WTC11 (cell line): ENCODE data around the gene BPIFA3. TPM values are rescaled to one million over a fixed set of nuclear protein-coding genes. Genes with fewer than 3 reads are reported as not detected.
A peak's percentile ranks its signal among the peaks of the same experiment; 100 is the strongest.

Experiments used
- ATAC-seq: fragments of 200-7000 bp; cut with Tn5 transposase; 2 replicates; pipeline ENCODE4 v1.10.0; 2021; ENCODE audit warnings: mild to moderate bottlenecking, moderate library complexity
- CTCF ChIA-PET: fragments of 300-600 bp; sonication (Branson Sonifier 250); formaldehyde crosslinking; loops from one replicate; lab custom pipeline; 2021; ENCODE audit warnings: antibody characterized with exemption; lab: Charles Lee
- POLR2A ChIA-PET: fragments of 350-600 bp; sonication (Branson Sonifier 250); formaldehyde crosslinking; loops from one replicate; lab custom pipeline; 2021; ENCODE audit warnings: antibody characterized with exemption; lab: Charles Lee
- DNase-seq: peaks from one replicate; pipeline ENCODE4 v3.0.0; 2021; ENCODE audit warnings: low spot score
- H3K27ac Mint-ChIP-seq: 2 replicates; pipeline ENCODE4 v1.8.0; 2021; ENCODE audit warnings: mixed read lengths
- H3K27me3 Mint-ChIP-seq: 2 replicates; pipeline ENCODE4 v1.8.0; 2021; ENCODE audit warnings: low read depth, mild to moderate bottlenecking, moderate library complexity, mixed read lengths
- H3K36me3 Mint-ChIP-seq: 2 replicates; pipeline ENCODE4 v1.8.0; 2021; ENCODE audit warnings: mixed read lengths
- H3K4me1 Mint-ChIP-seq: 2 replicates; pipeline ENCODE4 v1.8.0; 2022; ENCODE audit warnings: mixed read lengths
- H3K4me3 Mint-ChIP-seq: 2 replicates; pipeline ENCODE4 v1.8.0; 2021; ENCODE audit warnings: mild to moderate bottlenecking, moderate library complexity, mixed read lengths
- H3K9me3 Mint-ChIP-seq: 2 replicates; pipeline ENCODE4 v1.8.0; 2021; ENCODE audit warnings: mixed read lengths
- AFF4 ChIP-seq: sonication (generic); formaldehyde crosslinking; IDR thresholded peaks from 2 replicates; pipeline ENCODE4 v1.8.1; 2023; ENCODE audit warnings: mild to moderate bottlenecking, missing genetic modification reagents, borderline replicate concordance
- ATF1 ChIP-seq: sonication (generic); formaldehyde crosslinking; IDR thresholded peaks from 2 replicates; pipeline ENCODE4 v1.8.1; 2023; ENCODE audit warnings: mild to moderate bottlenecking, moderate library complexity, missing genetic modification reagents
- CDX4 ChIP-seq: fragments of 250-450 bp; sonication (Bioruptor Pico); IDR thresholded peaks from 2 replicates; pipeline ENCODE4 v1.9.0; 2021; ENCODE audit warnings: moderate library complexity, mild to moderate bottlenecking, inconsistent platforms, borderline replicate concordance
- EMX1 ChIP-seq: fragments of 250-450 bp; sonication (Bioruptor Pico); IDR thresholded peaks from 2 replicates; pipeline ENCODE4 v1.8.0; 2021; ENCODE audit warnings: mild to moderate bottlenecking
- ERG ChIP-seq: fragments of 250-450 bp; sonication (Bioruptor Pico); IDR thresholded peaks from 2 replicates; pipeline ENCODE4 v1.8.0; 2021; ENCODE audit warnings: mild to moderate bottlenecking
- GABPB1 ChIP-seq: sonication (generic); formaldehyde crosslinking; IDR thresholded peaks from 2 replicates; pipeline ENCODE4 v1.8.1; 2023; ENCODE audit warnings: mild to moderate bottlenecking, missing genetic modification reagents
- GTF2I ChIP-seq: fragments of 250-450 bp; sonication (Bioruptor Pico); conservative IDR thresholded peaks from 2 replicates; pipeline ENCODE4 v1.4.0; 2021; ENCODE audit warnings: mild to moderate bottlenecking
- IRF2 ChIP-seq: sonication (generic); formaldehyde crosslinking; IDR thresholded peaks from 2 replicates; pipeline ENCODE4 v1.8.0; 2022; ENCODE audit warnings: low read depth, missing genetic modification reagents, borderline replicate concordance
- JAZF1 ChIP-seq: fragments of 250-450 bp; sonication (Bioruptor Pico); IDR thresholded peaks from 2 replicates; pipeline ENCODE4 v1.9.0; 2021; ENCODE audit warnings: moderate library complexity, mild to moderate bottlenecking, inconsistent platforms
- JUN ChIP-seq: sonication (generic); formaldehyde crosslinking; IDR thresholded peaks from 2 replicates; pipeline ENCODE4 v1.8.0; 2023; ENCODE audit warnings: mild to moderate bottlenecking, missing genetic modification reagents
- MLX ChIP-seq: sonication (generic); formaldehyde crosslinking; IDR thresholded peaks from 2 replicates; pipeline ENCODE4 v1.8.1; 2023; ENCODE audit warnings: mild to moderate bottlenecking, missing genetic modification reagents, moderate library complexity
- SMAD4 ChIP-seq: sonication (generic); formaldehyde crosslinking; IDR thresholded peaks from 2 replicates; pipeline ENCODE4 v1.8.0; 2022; ENCODE audit warnings: mild to moderate bottlenecking, missing genetic modification reagents
- USF2 ChIP-seq: sonication (generic); formaldehyde crosslinking; IDR thresholded peaks from 2 replicates; pipeline ENCODE4 v1.8.1; 2023; ENCODE audit warnings: mild to moderate bottlenecking, missing genetic modification reagents, moderate library complexity
- ZNF121 ChIP-seq: sonication (generic); formaldehyde crosslinking; IDR thresholded peaks from 2 replicates; pipeline ENCODE4 v1.8.0; 2023; ENCODE audit warnings: missing genetic modification reagents
- ZNF396 ChIP-seq: fragments of 250-450 bp; sonication (Bioruptor Pico); IDR thresholded peaks from 2 replicates; pipeline ENCODE4 v1.8.0; 2021; ENCODE audit warnings: mild to moderate bottlenecking, moderate library complexity, borderline replicate concordance
- ZSCAN18 ChIP-seq: fragments of 250-450 bp; sonication (Bioruptor Pico); IDR thresholded peaks from 2 replicates; pipeline ENCODE4 v2.1.2; 2022; ENCODE audit warnings: mild to moderate bottlenecking, moderate library complexity
- total RNA-seq: library from RNA; stranded (reverse); gene quantifications from 3 replicates; pipeline ENCODE4 v1.2.3, GENCODE V29; 2021

The BPIFA3 gene
- total RNA-seq, 1 experiment from 2014 or later: not detected

- TF ChIP-seq SMAD4 (no peak), EMX1 (no peak), ZNF121 (no peak)
Measured at GRCh38 chr20:33259371-33259770, 42.2 kb downstream of the BPIFA3 start (continued).

- ChIA-PET POLR2A (no interaction called here), CTCF (interaction anchor here (0.6 to 2.4 kb wide), 8 partner anchors 22 to 359 kb away, joined by 3 to 33 read pairs (median 6); no protein-coding TSS in a partner anchor)
- TF ChIP-seq AFF4 (no peak), ZNF396 (no peak), IRF2 (CRISPR knock-in tag) (no peak), MLX (CRISPR knock-in tag) (no peak), JUN (no peak), JAZF1 (CRISPR knock-in tag) (no peak), ERG (CRISPR knock-in tag) (no peak), CDX4 (CRISPR knock-in tag) (no peak), GABPB1 (CRISPR knock-in tag) (no peak), ATF1 (CRISPR knock-in tag) (no peak), GTF2I (no peak), USF2 (no peak)
- DNase-seq (no peak), ATAC-seq (no peak)
- no peaks in the 10 kb centered on the region for H3K36me3 Mint-ChIP-seq
- no peaks in the 10 kb centered on the region for H3K9me3 Mint-ChIP-seq
- no peak overlapping the region for H3K4me3 Mint-ChIP-seq
- H3K4me1 Mint-ChIP-seq: no peaks in the 10 kb centered on the region
- peaks cover 12% of the 10 kb centered on the region for H3K27me3 Mint-ChIP-seq
- no peak overlapping the region for H3K27ac Mint-ChIP-seq
Measured at GRCh38 chr20:33261465-33261864, 44.3 kb downstream of the BPIFA3 start.

GRCh38 chr20:33262658-33263065, 45.5 kb downstream of the BPIFA3 start:
- Mint-ChIP-seq H3K27me3 (peaks cover 12% of the 10 kb centered on the region), H3K9me3 (no peaks in the 10 kb centered on the region), H3K4me3 (no peak overlapping the region), H3K27ac (no peak overlapping the region), H3K36me3 (no peaks in the 10 kb centered on the region), H3K4me1 (no peaks in the 10 kb centered on the region)
- DNase-seq (peak; percentile 63), ATAC-seq (peak; percentile 99)
- ChIA-PET CTCF (interaction anchor here (0.6 to 3.3 kb wide), 38 partner anchors 9 to 405 kb away, joined by 3 to 60 read pairs (median 5); partner anchors contain the start of gene BPIFB1), POLR2A (interaction anchor here (0.8 kb wide), 1 partner anchor 405 kb away, joined by 3 read pairs; no protein-coding TSS in a partner anchor)
- peak; percentile 62; the same call in 1 of the 2 replicates for TF ChIP-seq GABPB1 (CRISPR knock-in tag)
- no peak for TF ChIP-seq ZSCAN18
